Activated naive CD4-positive, alpha-beta T cell treated with anti-CD3 and anti-CD28 coated beads for 36 hours (primary cell): ENCODE results near the gene TBC1D24. TPM values are rescaled to one million over a fixed set of nuclear protein-coding genes. Genes with fewer than 3 reads are reported as not detected.
A peak's percentile ranks its signal among the peaks of the same experiment; 100 is the strongest.

Experiments
- CTCF ChIA-PET: fragments of 350-600 bp; sonication (Branson Sonifier 250); formaldehyde crosslinking; loops from one replicate; lab custom pipeline; 2021; ENCODE audit warnings: antibody characterized with exemption; lab: Charles Lee
- DNase-seq: peaks from one replicate; pipeline ENCODE4 v3.0.0-alpha.2; 2020
- H3K27ac Mint-ChIP-seq: one replicate; pipeline ENCODE4 v1.8.0; 2021; ENCODE audit warnings: mild to moderate bottlenecking, mixed read lengths
- H3K27me3 Mint-ChIP-seq: one replicate; pipeline ENCODE4 v1.8.0; 2021; ENCODE audit warnings: low read depth, mixed read lengths
- H3K36me3 Mint-ChIP-seq: one replicate; pipeline ENCODE4 v1.8.0; 2021; ENCODE audit warnings: low read depth, mixed read lengths
- H3K4me1 Mint-ChIP-seq: one replicate; pipeline ENCODE4 v1.8.0; 2021; ENCODE audit warnings: low read depth, mixed read lengths
- H3K4me3 Mint-ChIP-seq: one replicate; pipeline ENCODE4 v1.8.0; 2021; ENCODE audit warnings: mild to moderate bottlenecking, moderate library complexity, mixed read lengths
- H3K9me3 Mint-ChIP-seq: one replicate; pipeline ENCODE4 v1.8.0; 2021; ENCODE audit warnings: mixed read lengths
- intact Hi-C: fragments of 100-400 bp; cut with micrococcal nuclease; formaldehyde crosslinking; loops from one replicate; pipeline ENCODE4 v1.15.1; 2023
- total RNA-seq, 2 experiments: library from RNA; stranded (reverse); gene quantifications; one replicate each; pipeline ENCODE4 v1.2.3, GENCODE V29; 2021

TBC1D24 gene
- total RNA-seq, 2 experiments from 2014 or later = 8.1 to 8.6 TPM

- H3K27me3 Mint-ChIP-seq = peaks cover 29% of the 10 kb centered on the region
- H3K27ac Mint-ChIP-seq = no peak overlapping the region
- CTCF ChIA-PET = no interaction called here
- no peak overlapping the region for H3K4me3 Mint-ChIP-seq
- intact Hi-C loops = no loop called here
- H3K9me3 Mint-ChIP-seq = no peaks in the 10 kb centered on the region
- H3K4me1 Mint-ChIP-seq = peaks cover 13% of the 10 kb centered on the region
- no peaks in the 10 kb centered on the region for H3K36me3 Mint-ChIP-seq
- no peak for DNase-seq
These were observed 9.1 kb upstream of the TBC1D24 start for GRCh38 chr16:2465653-2466415.

GRCh38 chr16:2466667-2467527 is 8.0 kb upstream of the TBC1D24 start:
- Mint-ChIP-seq H3K27ac (no peak overlapping the region), H3K27me3 (peaks cover 29% of the 10 kb centered on the region), H3K4me3 (no peak overlapping the region), H3K4me1 (peaks cover 10% of the 10 kb centered on the region), H3K9me3 (no peaks in the 10 kb centered on the region), H3K36me3 (no peaks in the 10 kb centered on the region)
- intact Hi-C loops = no loop called here
- DNase-seq = no peak
- CTCF ChIA-PET = no interaction called here

GRCh38 chr16:2467528-2468232 is 7.2 kb upstream of the TBC1D24 start:
- Mint-ChIP-seq H3K4me1 (peaks cover 10% of the 10 kb centered on the region), H3K36me3 (no peaks in the 10 kb centered on the region), H3K9me3 (no peaks in the 10 kb centered on the region), H3K27me3 (peaks cover 33% of the 10 kb centered on the region), H3K27ac (no peak overlapping the region), H3K4me3 (no peak overlapping the region)
- DNase-seq = peak; percentile 34
- CTCF ChIA-PET = no interaction called here
- intact Hi-C loops = no loop called here

DNA sequence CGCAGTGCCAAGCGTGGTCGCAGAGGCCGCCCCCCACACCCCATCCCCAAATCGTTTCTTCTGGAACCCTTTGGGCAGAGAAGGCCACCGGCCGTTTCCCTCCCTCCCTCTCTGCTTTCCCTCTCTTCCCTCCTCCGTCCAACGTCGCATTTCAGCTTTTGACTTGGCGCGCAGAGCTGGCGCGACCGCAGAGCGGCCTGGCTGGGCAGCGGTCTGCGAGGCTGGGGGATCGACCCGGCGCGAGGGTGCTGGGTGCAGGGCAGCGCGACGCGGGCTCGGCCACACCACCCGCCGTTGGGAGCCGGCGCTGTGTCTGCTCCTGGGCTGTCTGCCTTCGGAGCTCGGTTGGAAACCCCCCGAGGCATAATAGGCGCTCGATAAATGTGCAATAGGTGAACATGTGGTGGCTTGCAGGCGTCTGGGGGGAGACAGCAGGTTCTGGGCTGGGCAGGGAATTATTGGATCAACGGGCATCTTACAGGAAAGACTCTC is 6.6 kb upstream of the TBC1D24 start:
- no peaks in the 10 kb centered on the region for H3K9me3 Mint-ChIP-seq
- H3K4me1 Mint-ChIP-seq = peaks cover 15% of the 10 kb centered on the region
- CTCF ChIA-PET = no interaction called here
- peak; percentile 34 for DNase-seq
- no peak overlapping the region for H3K27ac Mint-ChIP-seq
- H3K27me3 Mint-ChIP-seq = peaks cover 39% of the 10 kb centered on the region
- intact Hi-C loops = no loop called here
- peak overlapping the region; percentile 53 for H3K4me3 Mint-ChIP-seq
- no peaks in the 10 kb centered on the region for H3K36me3 Mint-ChIP-seq

DNA sequence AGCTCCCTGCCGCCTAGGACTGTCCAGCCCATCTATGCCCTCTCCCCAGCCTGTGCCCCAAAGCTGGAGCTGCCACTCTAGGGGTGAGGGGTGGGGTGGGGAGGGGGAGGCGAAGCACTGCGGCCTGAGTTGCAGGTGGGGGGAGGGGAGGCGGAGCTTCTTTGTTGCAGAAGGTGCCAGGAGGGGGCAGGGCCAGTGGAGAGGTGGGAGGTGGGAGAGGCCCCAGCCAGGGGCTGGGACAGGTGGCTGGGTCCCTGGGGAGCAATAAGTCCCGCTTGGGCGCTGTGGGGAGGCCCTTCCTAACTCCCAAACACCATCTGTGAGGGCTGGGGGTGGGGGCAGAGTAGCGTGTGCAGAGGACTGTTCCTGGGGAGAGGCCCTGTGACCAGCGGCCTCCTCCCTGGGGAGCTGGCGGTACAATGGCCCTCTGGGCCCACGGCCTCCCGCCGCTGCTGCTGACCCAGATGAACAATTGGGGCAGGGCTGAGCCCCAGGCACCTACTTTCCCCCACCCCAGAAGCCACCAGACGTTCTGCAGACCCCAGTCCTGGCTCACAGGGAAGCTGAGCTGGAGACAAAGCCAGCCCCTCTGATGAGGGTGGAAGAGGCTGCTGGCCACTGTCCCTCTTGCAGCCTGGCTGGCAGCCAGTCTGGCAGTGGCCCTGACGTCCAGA is 6.1 kb upstream of the TBC1D24 start:
- intact Hi-C loops = no loop called here
- H3K36me3 Mint-ChIP-seq = no peaks in the 10 kb centered on the region
- H3K4me3 Mint-ChIP-seq = no peak overlapping the region
- CTCF ChIA-PET = no interaction called here
- no peaks in the 10 kb centered on the region for H3K9me3 Mint-ChIP-seq
- no peak for DNase-seq
- peaks cover 39% of the 10 kb centered on the region for H3K27me3 Mint-ChIP-seq
- H3K27ac Mint-ChIP-seq = no peak overlapping the region
- peaks cover 16% of the 10 kb centered on the region for H3K4me1 Mint-ChIP-seq

GRCh38 chr16:2469399-2470233 is 5.3 kb upstream of the TBC1D24 start:
- no peak overlapping the region for H3K4me3 Mint-ChIP-seq
- intact Hi-C loops = loop anchor here (5.0 kb wide), 1 partner anchor 42 kb away; the partner anchor contains the start of gene CCNF
- DNase-seq = no peak
- peaks cover 39% of the 10 kb centered on the region for H3K27me3 Mint-ChIP-seq
- H3K27ac Mint-ChIP-seq = no peak overlapping the region
- H3K9me3 Mint-ChIP-seq = no peaks in the 10 kb centered on the region
- H3K36me3 Mint-ChIP-seq = no peaks in the 10 kb centered on the region
- H3K4me1 Mint-ChIP-seq = peaks cover 16% of the 10 kb centered on the region
- CTCF ChIA-PET = interaction anchor here (0.8 kb wide), 1 partner anchor 32 kb away, joined by 4 read pairs; no protein-coding TSS in a partner anchor

- Mint-ChIP-seq H3K36me3 (no peaks in the 10 kb centered on the region), H3K27me3 (peaks cover 39% of the 10 kb centered on the region), H3K27ac (no peak overlapping the region), H3K9me3 (no peaks in the 10 kb centered on the region), H3K4me1 (peaks cover 16% of the 10 kb centered on the region), H3K4me3 (no peak overlapping the region)
- CTCF ChIA-PET = interaction anchor here (0.8 kb wide), 1 partner anchor 31 kb away, joined by 4 read pairs; no protein-coding TSS in a partner anchor
- intact Hi-C loops = loop anchor here (5.0 kb wide), 1 partner anchor 43 kb away; the partner anchor contains the start of gene CCNF
- no peak for DNase-seq
These were observed 4.7 kb upstream of the TBC1D24 start for GRCh38 chr16:2470234-2470601.

GRCh38 chr16:2470603-2471015 is 4.3 kb upstream of the TBC1D24 start:
- no peak overlapping the region for H3K27ac Mint-ChIP-seq
- intact Hi-C loops = loop anchor here (5.0 kb wide), 1 partner anchor 43 kb away; the partner anchor contains the start of gene CCNF
- H3K4me3 Mint-ChIP-seq = no peak overlapping the region
- peaks cover 16% of the 10 kb centered on the region for H3K4me1 Mint-ChIP-seq
- CTCF ChIA-PET = interaction anchor here (0.8 kb wide), 1 partner anchor 31 kb away, joined by 4 read pairs; no protein-coding TSS in a partner anchor
- H3K27me3 Mint-ChIP-seq = peaks cover 39% of the 10 kb centered on the region
- H3K9me3 Mint-ChIP-seq = no peaks in the 10 kb centered on the region
- no peak for DNase-seq
- H3K36me3 Mint-ChIP-seq = no peaks in the 10 kb centered on the region

GRCh38 chr16:2471016-2471652 is 3.8 kb upstream of the TBC1D24 start, which contains the start of gene NTN3:
Gene NTN3 (plus strand): TSS chr16:2471297. CDS start chr16:2471702, 405 bp downstream.
- no peak within 1 kb of the TSS for H3K27ac Mint-ChIP-seq
- intact Hi-C loops = loop anchor here (5.0 kb wide), 1 partner anchor 44 kb away; the partner anchor contains the start of gene CCNF
- CTCF ChIA-PET = no interaction called here
- peaks cover 20% of the 10 kb centered on the region for H3K4me1 Mint-ChIP-seq
- no peaks in the 10 kb centered on the region for H3K36me3 Mint-ChIP-seq
- DNase-seq = no peak
- H3K9me3 Mint-ChIP-seq = no peaks in the 10 kb centered on the region
- peaks cover 39% of the 10 kb centered on the region for H3K27me3 Mint-ChIP-seq
- no peak within 1 kb of the TSS for H3K4me3 Mint-ChIP-seq

GRCh38 chr16:2471653-2472487 is 3.1 kb upstream of the TBC1D24 start:
- CTCF ChIA-PET = no interaction called here
- H3K4me1 Mint-ChIP-seq = peaks cover 23% of the 10 kb centered on the region
- no peaks in the 10 kb centered on the region for H3K36me3 Mint-ChIP-seq
- DNase-seq = no peak
- no peak overlapping the region for H3K4me3 Mint-ChIP-seq
- H3K27ac Mint-ChIP-seq = no peak overlapping the region
- H3K9me3 Mint-ChIP-seq = no peaks in the 10 kb centered on the region
- peaks cover 37% of the 10 kb centered on the region for H3K27me3 Mint-ChIP-seq
- intact Hi-C loops = loop anchor here (5.0 kb wide), 1 partner anchor 45 kb away; the partner anchor contains the start of gene CCNF
